ENCODE measurements around the gene ADAMTSL5.
A peak's percentile ranks its signal among the peaks of the same experiment; 100 is the strongest.

ADAMTSL5 gene

GRCh38 chr19:1468274-1468820 lies 44.5 kb downstream of the ADAMTSL5 start:
- no peak overlapping the region for H3K4me3 ChIP-seq (ENCODE audit: low read depth, low read length)
- in situ Hi-C loops (cut with HindIII; ENCODE audit: low sequenced_read_pairs): no loop called here
- TF ChIP-seq, protein P1, sequence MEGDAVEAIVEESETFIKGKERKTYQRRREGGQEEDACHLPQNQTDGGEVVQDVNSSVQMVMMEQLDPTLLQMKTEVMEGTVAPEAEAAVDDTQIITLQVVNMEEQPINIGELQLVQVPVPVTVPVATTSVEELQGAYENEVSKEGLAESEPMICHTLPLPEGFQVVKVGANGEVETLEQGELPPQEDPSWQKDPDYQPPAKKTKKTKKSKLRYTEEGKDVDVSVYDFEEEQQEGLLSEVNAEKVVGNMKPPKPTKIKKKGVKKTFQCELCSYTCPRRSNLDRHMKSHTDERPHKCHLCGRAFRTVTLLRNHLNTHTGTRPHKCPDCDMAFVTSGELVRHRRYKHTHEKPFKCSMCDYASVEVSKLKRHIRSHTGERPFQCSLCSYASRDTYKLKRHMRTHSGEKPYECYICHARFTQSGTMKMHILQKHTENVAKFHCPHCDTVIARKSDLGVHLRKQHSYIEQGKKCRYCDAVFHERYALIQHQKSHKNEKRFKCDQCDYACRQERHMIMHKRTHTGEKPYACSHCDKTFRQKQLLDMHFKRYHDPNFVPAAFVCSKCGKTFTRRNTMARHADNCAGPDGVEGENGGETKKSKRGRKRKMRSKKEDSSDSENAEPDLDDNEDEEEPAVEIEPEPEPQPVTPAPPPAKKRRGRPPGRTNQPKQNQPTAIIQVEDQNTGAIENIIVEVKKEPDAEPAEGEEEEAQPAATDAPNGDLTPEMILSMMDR (IDR thresholded peaks at IDR 0.05; ENCODE audit: low read depth, low read length, missing control alignments): no peak
- no peak for DNase-seq (ENCODE audit: low read depth)

- no peak overlapping the region for H3K4me3 ChIP-seq (ENCODE audit: low read depth, low read length)
- TF ChIP-seq, protein P1 (IDR thresholded peaks at IDR 0.05; ENCODE audit: low read depth, low read length, missing control alignments): no peak
- in situ Hi-C loops (cut with HindIII; ENCODE audit: low sequenced_read_pairs): no loop called here
- no peak for DNase-seq (ENCODE audit: low read depth)
Observed at GRCh38 chr19:1467490-1468273, 45.1 kb downstream of the ADAMTSL5 start.

GRCh38 chr19:1467215-1467489 lies 45.7 kb downstream of the ADAMTSL5 start:
- no peak overlapping the region for H3K4me3 ChIP-seq (ENCODE audit: low read depth, low read length)
- TF ChIP-seq, protein P1 (IDR thresholded peaks at IDR 0.05; ENCODE audit: low read depth, low read length, missing control alignments): no peak
- in situ Hi-C loops (cut with HindIII; ENCODE audit: low sequenced_read_pairs): no loop called here
- DNase-seq (ENCODE audit: low read depth): no peak

DNA sequence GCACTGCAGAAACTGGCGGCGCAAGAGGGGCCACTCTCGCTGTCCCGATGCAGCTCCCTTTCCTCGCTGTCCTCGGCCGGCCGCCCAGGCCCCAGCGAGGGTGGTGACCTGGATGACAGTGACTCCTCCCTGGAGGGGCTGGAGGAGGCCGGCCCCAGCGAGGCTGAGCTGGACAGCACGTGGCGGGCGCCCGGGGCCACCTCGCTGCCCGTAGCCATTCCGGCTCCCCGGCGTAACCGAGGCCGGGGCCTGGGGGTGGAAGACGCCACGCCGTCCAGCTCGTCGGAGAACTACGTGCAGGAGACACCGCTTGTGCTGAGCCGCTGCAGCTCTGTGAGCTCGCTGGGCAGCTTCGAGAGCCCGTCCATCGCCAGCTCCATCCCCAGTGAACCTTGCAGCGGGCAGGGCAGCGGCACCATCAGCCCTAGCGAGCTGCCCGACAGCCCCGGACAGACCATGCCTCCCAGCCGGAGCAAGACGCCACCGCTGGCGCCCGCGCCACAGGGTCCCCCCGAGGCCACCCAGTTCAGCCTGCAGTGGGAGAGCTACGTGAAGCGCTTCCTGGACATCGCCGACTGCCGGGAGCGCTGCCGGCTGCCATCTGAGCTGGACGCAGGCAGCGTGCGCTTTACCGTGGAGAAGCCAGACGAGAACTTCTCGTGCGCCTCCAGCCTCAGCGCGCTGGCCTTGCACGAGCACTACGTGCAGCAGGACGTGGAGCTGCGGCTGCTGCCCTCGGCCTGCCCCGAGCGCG lies 46.2 kb downstream of the ADAMTSL5 start:
- no peak for DNase-seq (ENCODE audit: low read depth)
- H3K4me3 ChIP-seq (ENCODE audit: low read depth, low read length): no peak overlapping the region

DNA sequence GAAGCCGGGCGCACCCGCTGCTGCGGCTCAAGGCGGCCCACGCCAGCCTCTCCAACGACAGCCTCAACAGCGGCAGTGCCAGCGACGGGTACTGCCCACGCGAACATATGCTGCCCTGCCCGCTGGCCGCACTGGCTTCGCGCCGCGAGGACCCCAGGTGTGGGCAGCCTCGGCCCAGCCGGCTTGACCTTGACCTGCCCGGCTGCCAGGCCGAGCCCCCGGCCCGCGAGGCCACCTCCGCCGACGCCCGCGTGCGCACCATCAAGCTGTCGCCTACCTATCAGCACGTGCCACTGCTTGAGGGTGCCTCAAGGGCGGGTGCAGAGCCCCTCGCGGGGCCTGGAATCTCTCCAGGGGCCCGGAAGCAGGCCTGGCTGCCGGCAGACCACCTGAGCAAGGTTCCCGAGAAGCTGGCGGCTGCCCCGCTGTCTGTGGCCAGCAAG lies 46.8 kb downstream of the ADAMTSL5 start:
- TF ChIP-seq, protein P1 (IDR thresholded peaks at IDR 0.05; ENCODE audit: low read depth, low read length, missing control alignments): no peak

More for the DNA sequence above, 46.2 kb downstream of the ADAMTSL5 start:
- in situ Hi-C loops (cut with HindIII; ENCODE audit: low sequenced_read_pairs): no loop called here
- TF ChIP-seq, protein P1 (IDR thresholded peaks at IDR 0.05; ENCODE audit: low read depth, low read length, missing control alignments): no peak

DNA sequence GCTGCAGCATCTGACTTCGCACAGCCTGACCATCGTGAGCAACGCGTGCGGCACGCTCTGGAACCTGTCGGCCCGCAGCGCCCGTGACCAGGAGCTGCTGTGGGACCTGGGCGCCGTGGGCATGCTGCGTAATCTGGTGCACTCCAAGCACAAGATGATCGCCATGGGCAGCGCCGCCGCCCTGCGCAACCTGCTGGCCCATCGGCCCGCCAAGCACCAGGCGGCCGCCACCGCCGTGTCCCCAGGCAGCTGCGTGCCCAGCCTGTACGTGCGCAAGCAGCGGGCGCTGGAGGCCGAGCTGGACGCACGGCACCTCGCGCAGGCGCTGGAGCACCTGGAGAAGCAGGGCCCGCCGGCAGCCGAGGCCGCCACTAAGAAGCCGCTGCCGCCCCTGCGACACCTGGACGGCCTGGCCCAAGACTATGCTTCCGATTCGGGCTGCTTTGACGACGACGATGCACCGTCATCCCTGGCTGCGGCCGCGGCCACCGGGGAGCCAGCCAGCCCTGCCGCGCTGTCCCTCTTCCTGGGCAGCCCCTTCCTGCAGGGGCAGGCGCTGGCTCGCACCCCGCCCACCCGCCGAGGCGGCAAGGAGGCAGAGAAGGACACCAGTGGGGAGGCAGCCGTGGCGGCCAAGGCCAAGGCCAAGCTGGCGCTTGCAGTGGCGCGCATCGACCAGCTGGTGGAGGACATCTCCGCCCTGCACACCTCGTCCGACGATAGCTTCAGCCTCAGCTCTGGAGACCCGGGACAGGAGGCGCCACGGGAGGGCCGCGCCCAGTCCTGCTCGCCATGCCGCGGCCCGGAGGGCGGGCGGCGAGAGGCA lies 47.4 kb downstream of the ADAMTSL5 start:
- TF ChIP-seq, protein P1 (IDR thresholded peaks at IDR 0.05; ENCODE audit: low read depth, low read length, missing control alignments): peak; percentile 58
- no peak for DNase-seq (ENCODE audit: low read depth)
- no peak overlapping the region for H3K4me3 ChIP-seq (ENCODE audit: low read depth, low read length)

More for the DNA sequence above, 46.8 kb downstream of the ADAMTSL5 start:
- in situ Hi-C loops (cut with HindIII; ENCODE audit: low sequenced_read_pairs): no loop called here
- DNase-seq (ENCODE audit: low read depth): no peak
- H3K4me3 ChIP-seq (ENCODE audit: low read depth, low read length): no peak overlapping the region

More for the DNA sequence above, 47.4 kb downstream of the ADAMTSL5 start:
- in situ Hi-C loops (cut with HindIII; ENCODE audit: low sequenced_read_pairs): no loop called here
